GM12873 (cell line): ENCODE data around the gene TRAPPC10.

Source experiments
- TF ChIP-seq, protein P1 (sequence below): IDR thresholded peaks from 2 replicates; pipeline ENCODE4 v1.5.1; 2012; ENCODE audit warnings: low read depth, mild to moderate bottlenecking, moderate library complexity, low read length, control low read depth; ENCODE audit not compliant: insufficient read depth; ENCODE audit errors: missing control alignments

The TRAPPC10 gene

DNA sequence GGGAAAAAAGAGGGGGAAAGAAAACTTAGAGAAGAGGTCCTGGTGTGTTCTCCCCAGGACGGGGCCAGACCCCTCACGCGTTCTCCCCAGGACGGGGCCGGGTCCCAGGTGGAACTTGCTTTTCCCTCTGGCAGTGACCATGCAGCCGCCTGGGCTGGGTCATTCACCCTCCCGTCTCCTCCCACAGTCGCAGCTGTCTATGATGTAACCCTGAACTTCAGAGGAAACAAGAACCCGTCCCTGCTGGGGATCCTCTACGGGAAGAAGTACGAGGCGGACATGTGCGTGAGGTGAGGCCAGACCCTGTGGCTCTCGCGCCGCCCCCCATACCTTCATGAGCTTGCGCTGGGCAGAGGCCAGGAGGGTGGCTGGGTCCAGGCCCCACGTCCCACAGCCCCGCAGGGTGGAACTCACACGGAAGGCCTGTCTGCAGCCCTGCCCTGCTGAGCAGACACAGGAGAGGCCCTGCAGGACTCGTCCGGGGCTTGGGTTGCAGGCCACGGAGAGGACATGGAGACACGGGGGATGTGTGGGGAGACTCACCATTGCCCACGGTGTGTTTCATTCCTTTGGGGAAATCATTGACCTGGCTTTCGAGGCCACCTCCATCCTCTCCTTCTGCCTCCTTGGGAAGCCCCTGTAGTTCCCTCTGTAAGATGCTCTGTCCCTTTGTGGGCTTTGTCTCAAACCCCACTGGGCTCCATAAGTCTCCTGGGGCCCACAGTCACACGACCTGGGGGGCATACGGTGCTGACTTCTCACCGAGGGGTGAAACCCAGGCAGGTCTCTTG, 40.7 kb upstream of the TRAPPC10 start:
- TF ChIP-seq, protein P1, sequence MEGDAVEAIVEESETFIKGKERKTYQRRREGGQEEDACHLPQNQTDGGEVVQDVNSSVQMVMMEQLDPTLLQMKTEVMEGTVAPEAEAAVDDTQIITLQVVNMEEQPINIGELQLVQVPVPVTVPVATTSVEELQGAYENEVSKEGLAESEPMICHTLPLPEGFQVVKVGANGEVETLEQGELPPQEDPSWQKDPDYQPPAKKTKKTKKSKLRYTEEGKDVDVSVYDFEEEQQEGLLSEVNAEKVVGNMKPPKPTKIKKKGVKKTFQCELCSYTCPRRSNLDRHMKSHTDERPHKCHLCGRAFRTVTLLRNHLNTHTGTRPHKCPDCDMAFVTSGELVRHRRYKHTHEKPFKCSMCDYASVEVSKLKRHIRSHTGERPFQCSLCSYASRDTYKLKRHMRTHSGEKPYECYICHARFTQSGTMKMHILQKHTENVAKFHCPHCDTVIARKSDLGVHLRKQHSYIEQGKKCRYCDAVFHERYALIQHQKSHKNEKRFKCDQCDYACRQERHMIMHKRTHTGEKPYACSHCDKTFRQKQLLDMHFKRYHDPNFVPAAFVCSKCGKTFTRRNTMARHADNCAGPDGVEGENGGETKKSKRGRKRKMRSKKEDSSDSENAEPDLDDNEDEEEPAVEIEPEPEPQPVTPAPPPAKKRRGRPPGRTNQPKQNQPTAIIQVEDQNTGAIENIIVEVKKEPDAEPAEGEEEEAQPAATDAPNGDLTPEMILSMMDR, result no peak

DNA sequence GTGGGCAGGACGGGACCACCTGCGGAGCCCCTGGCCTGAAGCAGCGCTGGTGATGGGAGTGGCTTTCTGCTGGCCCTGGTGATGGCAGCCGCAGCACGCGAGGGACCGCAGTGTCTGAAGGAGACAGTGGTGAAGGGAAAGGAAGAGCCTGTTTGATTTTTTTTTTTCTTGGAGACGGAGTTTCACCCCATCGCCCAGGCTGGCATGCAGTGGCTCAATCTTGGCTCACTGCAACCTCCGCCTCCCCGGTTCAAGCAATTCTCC, 40.2 kb upstream of the TRAPPC10 start:
- TF ChIP-seq, protein P1, result no peak

DNA sequence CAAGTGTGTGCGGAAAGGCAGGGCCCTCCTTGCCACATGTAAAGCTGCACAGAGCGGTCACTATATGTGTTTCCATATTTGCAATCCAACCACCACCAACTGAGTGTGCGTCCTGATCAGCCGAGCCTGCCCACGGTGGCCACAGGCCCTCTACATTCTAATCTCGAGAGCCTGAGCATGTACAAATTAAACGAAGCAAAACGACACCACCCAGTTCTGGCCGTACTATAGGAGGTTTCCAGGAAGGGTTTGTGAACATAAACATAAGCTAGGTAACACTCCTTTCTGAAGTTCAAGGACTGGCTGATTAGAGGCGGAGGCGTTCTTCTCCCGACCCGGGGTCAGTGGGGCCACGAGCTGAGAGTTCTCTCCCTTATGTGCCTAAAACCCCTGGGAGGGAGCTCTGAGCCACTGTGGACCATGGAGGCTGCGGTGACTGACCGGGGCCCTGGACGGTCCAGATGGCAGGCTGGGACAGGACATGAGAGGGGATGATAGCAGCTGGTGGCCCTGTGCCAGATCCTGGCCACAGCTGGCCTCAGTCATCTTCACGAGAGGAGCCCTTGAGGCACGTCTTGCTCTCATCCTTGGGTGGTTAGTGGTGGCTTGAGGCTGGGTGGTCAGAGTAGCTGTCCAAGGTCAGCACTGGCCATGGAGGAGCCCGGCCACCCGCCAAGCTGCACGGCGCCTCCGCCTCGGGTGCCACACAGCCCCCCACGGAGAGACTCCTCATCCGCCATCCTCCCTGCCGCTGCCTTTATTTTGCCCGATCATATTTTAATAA, 39.1 kb upstream of the TRAPPC10 start:
- TF ChIP-seq, protein P1, result no peak

DNA sequence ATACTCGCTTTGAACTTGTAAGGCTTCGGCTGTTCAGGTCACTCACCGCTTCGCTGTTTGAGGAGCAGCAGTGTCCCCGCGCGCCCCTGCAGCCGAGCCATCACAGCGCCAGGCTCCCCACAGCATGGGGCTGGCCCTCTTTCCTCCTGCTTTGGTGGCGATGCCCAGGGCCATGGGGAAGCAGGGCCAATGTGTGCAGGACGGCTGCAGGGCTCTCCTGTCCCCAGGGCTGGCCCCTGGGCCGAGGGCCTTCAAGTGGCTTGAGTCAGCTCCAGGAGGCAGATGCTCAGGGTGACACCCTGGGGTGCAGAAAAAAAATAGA, 38.5 kb upstream of the TRAPPC10 start:
- TF ChIP-seq, protein P1, result no peak

DNA sequence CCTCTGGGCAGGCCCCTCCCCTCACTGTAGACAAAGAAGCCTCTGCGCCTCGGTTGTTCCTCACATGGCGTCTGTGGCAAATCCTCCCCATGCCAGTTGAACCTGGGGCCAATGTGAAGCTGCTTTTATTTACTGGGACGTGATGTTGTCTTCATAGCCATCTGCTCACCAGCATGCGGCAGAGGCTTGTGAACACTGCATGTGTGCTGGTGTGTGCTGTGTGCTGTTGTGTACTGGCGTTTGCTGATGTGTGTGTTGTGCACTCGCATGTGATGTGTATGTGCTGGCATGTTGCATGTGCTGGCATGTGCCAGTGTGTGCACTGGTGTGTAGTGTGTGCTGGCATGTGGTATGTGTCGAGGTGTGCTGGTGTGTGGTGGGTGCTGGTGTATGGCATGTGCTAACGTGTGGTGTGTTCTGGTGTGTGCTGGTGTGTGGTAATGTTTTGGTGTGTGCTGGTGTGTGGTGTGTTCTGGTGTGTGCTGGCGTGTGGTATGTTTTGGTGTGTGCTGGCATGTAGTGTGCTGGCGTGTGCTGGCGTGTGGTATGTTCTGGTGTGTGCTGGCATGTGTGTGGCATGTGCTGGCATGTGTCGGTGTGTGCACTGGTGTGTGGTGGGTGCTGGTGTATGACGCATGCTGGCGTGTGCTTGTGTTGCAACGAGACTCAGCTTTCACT, 37.2 kb upstream of the TRAPPC10 start:
- TF ChIP-seq, protein P1, result no peak

DNA sequence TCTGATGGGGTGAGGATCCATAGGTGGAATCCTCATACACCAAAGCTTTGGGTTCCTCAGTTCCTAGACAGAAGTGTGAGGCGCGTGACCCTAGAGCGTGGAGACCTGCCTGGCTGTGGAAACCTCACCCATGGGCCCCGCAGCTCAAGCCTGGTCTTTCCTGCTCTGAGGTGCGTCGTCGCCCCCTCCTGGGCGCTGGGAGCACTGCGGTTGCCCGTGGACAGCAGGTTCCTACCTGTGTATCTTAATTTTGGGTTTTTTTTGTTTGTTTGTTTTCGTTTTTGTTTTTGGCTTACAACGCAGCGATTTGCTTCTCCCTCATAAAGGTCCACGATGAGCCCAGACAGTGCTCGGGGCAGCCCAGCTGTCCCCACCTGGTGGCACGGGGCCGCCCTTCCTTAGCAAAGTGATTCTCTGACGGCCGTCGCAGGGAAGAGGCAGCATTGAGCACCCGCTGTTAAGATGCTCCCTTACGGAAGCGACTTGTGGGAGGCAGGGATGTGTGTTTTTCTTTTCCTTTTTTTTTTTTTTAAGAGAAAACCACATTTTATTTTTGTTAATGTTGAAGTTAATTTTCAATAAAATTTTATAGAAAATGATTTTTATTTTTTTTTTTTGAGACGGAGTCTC, 36.5 kb upstream of the TRAPPC10 start:
- TF ChIP-seq, protein P1, result peak; percentile 98

DNA sequence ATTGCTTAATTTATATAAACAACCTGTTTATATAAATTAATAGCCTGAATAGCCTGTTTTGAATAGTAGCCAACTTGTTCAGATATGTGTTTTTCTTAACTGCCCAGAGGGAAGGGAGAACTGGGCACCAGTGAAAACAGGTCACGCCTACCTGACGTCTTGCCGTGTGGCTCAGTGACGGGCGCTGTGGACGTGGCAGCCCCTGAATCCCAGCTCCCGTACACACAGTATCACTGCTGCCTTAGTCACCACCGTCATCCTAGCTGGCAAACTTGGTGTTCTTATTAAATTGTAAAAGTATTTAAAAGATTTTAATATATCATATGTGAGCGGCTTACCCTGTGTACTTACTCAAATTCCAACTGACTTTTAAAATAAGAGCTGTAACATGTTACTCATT, 35.4 kb upstream of the TRAPPC10 start:
- TF ChIP-seq, protein P1, result no peak
